ENCODE data around the gene PCSK6. TPM values are rescaled to one million over a fixed set of nuclear protein-coding genes. Genes with fewer than 3 reads are reported as not detected.
"Not testable (repeated sequence)": the region's sequence is repeated elsewhere in the genome, so short reads cannot be mapped to it uniquely, and the experiment has no call there.

PCSK6 gene
- total RNA-seq, 1 donor from 2014 or later = 31.8 TPM

DNA sequence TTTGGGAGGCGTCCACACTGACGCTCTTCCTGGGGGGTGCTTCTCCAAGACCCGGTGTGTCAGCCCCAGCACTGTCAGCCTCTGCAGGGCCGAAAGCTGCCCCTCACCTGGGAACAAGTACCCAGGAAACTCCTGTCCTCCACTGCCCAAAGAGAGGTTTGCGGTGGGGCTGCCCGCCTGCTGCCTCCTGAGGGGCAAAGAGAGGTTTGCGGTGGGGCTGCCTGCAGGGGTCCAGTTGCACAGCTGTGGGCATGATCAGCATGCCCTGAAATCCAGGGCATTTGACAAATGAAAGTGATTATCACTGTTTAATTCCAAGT is 179.4 kb downstream of the PCSK6 start:
- DNase-seq (ENCODE audit: low read depth in 2 of 2) = no peak

DNA sequence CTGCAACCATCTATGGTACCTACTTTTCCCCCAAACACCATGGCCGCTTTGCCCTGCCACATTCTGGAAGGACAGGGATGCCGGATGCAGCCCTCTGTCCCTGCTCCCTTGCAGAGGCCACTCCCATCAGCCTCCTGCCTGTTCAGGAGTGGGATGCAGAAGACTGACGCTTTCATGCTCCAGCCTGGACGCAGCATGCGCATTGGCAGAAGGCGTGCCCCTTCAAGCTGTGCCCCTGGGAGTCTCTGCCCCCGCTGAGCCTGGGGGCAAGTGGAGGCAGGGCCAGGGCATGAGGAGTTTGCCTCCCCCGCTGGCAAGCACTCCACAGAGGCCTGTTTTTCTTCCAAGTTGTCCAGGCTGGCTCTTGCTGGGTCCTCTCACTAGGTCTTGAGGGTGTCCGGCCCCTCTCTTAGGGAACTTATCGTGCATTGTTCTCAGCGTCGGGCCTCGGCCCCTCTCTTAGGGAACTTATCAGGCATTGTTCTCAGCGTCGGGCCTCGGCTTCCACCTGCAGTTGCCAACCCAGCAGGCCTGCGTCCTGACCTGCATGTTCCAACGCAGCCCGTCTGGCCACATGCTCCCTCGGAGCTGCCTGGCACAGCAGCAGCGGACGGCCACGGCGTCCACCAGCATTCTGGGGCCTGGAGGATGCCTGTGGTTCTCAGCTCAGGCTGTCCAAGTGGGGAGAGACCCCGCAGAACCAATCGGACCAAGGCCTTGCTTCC is 179.9 kb downstream of the PCSK6 start:
- no peak for DNase-seq (ENCODE audit: low read depth in 2 of 2)

DNA sequence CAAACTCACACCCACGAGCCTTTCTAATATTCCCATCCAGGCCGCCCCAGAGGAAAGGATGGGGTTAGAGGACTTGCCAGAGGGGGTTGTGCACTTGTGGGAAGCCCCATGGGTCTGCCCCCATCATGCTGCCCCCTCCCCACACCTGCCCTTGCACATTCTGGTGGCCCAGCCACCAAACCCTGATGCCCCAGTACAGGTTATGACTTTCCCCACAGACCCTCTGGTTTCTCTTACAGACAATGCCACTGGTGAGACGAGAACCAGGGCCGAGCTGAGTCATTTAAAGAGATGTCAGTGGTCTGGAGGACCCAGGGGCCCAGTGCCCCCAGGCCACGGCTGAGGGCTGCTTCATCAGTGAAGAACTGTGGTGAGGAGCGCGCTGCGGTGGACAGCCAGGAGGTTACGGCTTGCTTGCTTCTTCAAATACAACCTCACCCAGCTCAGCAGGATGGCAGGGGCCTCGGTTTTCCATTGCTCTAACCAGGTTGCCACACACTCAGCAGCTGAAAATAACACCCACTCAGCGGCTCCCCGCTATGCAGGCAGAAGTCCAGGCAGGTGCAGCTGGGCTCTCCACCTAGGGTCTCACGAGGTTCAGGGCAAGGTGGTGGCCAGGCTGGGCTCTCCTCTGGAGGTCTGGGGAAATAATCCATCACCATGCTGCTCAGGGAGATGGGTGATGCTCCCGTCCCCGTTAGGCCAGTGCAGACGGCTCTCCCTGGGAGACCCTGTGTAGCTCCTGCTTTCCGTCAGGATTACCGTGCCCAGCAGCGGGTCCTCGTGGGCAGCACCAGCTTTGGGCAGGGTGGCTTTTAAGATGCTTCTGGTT is 180.7 kb downstream of the PCSK6 start:
- DNase-seq (ENCODE audit: low read depth in 2 of 2) = no peak

DNA sequence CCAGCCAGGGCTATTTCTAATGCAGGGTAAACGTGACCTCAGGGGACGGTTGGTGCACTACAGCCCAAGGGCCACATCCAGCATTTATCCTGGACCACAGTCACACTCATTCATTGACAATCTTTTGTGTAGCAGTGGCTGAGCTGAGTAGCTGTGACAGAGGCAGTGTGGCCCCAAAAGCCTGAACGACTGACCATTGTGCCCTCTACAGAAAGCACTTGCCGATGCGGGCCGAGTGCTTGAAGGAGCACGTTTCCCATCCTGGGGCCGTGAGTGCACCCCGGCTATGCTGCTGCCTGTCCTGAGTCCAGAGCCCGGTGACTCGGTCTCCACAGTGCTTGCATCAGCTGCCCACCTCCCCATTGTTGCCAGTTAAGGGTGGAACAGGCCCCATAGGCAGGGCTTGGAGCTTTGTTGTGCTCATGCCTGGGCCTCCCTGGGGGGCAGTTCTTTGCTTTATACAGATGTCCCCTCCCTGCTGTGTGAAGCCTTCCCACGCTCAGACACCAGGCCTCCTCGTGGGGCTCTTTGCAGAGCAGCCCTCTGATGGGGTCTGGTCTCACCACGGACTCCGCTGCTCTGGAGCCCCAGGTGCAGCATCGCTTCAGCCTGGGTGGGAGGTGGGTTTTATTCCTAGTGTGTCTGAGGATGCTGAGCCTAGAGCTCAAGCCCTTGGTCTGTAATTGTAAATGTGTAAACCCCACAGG is 181.5 kb downstream of the PCSK6 start:
- DNase-seq (ENCODE audit: low read depth in 2 of 2) = no peak

DNA sequence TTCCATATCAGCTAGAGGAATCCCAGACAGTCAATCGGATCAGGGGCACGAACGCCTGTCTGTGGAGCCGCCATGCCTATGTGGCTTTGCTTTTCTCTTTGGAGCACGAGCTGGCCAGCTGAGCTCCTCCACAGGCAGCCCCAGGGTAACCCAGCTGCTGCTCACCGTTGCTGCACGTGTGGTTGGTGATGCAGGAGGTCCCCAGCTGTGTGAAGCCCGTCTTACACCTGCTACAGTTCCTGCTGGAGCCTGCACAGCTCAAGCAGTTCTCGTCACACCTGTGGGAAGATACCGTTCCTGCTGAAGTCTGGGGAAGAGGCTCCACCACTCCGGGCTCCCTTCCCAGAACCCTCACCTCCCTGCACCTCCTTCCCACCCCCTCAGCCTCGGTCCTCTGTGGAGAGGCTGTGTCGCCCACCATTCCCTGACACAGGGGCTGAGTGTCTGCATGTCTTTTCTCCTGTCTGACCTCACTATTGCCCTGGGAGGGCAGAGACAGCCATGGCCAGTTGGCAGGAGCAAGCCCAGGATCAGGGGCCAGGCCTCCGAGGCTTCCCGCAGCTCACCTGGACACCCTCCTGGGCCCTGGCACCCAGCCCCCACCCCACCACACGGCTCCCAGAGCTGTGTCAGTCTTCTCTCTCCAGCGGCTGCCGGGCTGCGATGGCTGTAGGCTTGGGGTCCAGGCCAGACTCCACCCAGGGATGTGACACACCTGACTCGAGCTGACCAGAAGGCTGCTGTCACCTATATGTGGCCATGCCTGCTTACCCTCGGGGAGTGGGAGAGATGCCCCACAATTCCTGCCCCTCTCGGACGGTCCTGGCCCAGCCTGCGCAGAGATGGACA is 182.2 kb downstream of the PCSK6 start:
- no peak for DNase-seq (ENCODE audit: low read depth in 2 of 2)

DNA sequence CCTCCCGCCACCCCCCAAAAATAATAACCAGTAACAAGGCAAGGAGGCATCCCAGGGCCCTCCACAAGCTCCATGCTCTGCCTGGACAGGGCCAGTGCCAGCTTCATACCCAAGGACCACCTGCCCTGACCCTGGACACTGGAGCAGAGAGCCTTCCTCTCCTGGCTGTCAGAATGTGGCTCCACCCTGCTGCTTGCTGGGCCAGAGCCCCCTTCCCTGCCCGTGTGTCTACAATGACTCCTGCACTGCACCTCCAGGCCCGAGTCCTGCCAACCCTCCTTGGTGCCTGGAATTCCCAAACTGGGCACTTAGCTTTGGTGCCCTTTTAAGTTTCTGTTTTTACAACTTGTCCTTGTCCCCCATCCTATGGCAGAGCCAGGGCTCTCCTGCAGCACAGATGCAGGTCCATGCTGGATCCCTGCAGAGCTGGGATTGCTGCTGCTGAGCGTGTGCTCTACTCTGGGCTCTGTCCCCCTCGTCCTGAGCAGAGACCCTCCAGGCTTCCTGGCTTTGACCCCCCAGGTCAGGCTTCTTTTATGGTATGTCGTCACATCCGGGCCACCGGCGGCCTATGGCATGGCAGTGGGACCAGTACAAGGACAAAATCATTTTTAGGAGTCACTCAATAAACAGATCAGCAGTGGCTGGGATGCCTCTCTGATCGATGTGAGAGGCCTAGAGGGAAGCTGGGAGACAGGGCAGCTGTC is 183.0 kb downstream of the PCSK6 start:
- no peak for DNase-seq (ENCODE audit: low read depth in 2 of 2)

DNA sequence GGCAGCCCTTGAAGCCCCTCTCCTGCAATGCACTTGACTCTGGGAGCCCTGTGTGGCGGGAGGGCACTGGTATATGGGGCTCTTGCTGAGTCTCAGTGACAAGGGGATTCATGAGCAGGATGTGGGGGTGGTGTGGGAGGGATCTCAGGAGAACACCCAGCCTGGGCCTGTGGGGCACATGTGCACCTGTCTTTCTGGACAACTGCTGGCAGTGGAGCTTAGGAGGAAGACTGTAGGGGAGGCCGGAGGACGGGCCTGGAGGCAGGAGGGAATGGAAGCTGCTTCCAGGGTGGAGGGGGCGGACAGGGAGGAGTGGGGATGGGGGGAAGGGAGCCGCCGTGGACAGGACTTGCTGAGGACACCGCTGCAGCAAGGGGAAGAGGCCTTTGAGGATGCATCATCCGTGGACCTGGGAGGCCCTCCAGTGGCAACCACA is 183.7 kb downstream of the PCSK6 start:
- no peak for DNase-seq (ENCODE audit: low read depth in 2 of 2)

DNA sequence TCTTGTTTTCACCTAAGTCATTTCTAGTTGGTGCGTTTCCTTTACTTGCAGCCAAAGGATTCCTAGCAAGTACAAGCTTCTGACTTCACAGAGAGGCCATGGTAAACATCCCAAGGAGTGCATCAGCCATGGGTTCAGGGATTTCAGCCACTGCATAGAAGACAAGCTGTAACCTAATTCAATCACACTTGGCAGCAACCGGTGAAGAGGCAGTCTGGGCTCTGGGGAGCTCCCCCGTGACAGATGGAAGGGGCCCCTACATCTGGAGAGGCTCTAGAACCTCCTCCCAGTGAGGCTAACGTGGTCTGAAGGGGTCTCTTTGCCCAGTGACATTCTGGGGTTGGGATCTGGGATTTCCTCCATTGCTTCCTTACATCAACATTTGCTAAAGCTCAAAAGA is 186.1 kb downstream of the PCSK6 start:
- DNase-seq (ENCODE audit: low read depth in 2 of 2) = no peak

DNA sequence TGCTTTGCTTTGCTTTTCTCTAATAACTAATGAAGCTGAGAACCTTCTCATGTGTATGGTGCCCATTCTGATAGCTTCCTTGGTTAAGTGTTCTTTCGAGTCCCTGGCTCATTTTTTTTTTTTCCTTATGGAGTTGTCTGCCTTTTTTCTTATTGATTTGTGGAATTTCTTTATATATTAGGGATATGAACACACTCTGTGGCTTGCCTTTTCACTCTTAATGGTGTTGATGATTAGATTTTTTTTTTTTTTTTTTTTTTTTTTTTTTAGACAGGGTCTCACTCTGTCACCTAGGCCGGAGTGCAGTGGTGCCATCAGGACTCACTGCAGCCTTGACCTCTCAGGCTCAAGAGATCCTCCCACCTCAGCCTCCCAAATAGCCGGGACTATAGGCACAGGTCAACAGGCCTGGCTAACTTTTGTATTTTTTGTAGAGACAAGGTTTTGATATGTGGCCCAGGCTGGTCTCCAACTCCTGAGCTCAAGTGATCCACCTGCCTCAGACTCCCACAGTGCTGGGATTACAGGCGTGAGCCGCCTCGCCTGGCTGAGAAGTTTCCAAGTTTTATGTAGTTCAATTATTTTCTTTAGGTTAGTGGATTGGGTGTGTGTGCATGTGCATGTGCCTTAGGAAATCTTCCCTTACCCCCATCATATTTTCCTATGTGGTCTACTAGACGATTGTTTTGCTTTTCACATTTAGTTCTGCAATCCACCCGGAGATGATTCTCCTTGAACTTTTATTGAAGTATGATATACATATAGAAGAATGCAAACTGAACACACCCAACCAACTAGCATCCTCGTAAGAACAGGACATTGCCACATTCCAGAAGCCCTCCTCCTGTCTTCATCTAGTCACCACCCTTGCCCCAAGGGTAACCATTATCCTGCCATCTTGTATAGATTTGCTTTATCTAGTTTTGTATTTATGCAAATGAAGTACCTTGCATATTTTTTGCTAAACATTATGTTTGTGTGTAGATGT is 192.8 kb downstream of the PCSK6 start:
- DNase-seq (ENCODE audit: low read depth in 2 of 2) = no peak

DNA sequence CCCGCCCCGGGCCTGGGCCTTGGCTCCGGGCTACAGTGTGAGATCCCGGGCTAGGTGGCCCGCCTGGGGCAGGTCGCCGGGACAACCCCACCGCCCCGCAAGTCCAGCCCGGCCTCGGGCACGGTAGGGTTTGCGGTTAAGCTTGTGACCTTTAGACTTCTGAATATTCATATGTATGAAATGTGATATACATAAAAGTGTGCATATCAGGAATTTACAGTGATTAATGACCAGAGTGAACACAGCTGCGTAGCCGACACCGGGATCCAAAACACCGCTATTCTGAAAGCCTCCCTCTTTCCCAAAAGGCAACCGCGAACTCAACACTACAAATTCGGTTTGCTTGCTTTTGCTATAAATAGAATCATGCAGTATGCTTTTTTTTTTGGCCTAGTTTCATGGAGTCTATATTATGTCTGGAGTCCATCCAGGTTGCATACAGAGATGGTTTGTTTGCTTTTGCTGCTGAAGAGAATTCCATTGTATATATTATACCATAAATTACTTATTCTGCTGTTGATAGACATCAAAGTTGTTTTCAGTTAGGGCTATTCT is 193.8 kb downstream of the PCSK6 start:
- DNase-seq (ENCODE audit: low read depth in 2 of 2) = peak in 1 of 2 donors; percentile 25

DNA sequence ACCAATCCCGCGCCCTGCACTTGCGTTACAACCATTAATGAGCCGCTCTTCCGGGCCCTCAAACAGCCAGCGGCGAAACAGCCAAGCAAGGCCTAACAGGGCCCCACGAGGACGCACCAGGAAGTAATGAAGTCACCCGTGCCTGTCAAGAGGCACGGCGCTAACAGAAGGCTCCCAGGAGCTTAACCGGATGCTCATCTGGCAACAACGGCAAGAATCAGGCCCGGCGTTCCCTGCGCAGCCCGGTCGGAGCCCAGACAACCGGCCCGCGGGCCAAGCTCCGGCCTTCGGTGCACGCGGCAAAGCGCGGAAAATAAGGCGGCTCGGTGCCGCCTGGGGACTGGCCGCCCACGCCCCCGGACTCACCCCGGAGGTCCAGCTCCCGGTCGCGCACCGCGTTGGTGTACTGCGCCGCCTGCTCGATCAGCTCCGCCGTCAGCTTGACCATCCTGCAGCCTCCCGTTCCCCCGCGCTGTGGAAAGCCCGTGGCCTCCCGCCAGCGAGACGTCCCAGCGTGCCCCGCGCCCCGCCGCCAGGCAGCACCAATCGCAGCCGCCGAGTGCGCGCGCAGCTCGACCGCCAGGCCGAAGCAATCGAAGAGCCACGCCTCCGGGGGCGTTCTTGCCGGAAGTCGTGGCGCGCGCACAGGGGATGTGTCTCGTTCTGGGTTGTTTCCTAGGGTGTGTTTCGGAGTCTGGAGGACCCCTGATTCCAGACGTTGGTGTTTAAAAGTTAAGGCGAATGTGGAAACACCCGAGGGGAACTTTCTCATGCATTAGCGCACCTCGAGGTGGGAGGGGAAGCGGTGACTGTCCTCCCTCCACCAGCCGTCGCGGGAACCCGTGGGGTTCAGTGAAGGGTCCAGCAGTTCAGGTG is 194.5 kb downstream of the PCSK6 start, which contains the start of gene SNRPA1:
TSS of gene SNRPA1 (minus strand) at position 518 of the 876 bp plus-strand sequence. CDS start at position 448, 70 bp downstream.
- peak; percentile 86 to 96 for DNase-seq (ENCODE audit: low read depth in 2 of 2)

DNA sequence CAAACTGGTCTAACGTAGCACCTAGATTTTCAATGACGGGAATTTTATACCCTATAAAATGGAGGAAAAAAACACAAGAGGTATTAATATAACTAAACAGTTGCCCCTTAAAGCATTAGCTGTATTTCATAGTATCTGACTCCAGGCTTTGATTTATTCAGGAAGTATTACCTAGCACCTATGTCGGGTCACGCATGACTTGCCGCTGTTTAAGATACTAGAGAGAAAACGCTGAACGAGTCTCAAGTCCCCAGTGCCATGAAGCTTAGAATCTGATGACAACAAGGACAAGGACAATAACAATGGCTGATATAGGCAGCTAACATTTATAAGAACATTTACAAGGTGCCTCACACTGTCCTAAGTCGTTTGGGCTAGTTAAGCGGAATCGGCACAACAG is 196.4 kb downstream of the PCSK6 start:
- no peak for DNase-seq (ENCODE audit: low read depth in 2 of 2)

DNA sequence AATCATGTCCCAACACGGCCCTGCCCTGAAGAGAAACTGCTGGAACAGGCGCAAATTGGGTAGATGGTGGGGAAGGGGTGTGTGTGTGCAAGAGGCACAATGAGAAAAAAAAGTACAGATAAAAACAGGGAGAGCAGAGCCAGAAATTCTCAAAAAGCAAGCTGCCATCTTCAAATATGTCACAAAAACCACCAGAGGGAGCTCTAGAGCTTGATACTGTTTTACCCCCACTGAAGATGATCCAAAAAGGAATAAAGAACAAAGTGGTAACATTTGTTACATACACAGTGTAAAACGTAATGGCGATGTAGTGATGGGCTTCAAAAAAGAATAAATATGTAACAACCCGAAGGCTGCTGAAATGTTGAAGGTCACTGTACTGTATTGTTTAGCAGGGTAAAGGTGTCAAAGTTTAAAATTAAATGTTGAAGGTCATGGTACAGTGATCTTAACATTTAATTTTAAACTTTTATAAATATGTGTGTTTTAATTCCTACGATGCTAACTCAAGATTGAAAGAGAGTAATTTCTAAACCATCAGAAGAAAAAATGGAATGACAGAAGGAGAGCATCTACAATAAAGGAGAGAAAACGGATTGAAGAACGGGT is 200.5 kb downstream of the PCSK6 start:
- DNase-seq (ENCODE audit: low read depth in 2 of 2) = peak; percentile 46 to 62

DNA sequence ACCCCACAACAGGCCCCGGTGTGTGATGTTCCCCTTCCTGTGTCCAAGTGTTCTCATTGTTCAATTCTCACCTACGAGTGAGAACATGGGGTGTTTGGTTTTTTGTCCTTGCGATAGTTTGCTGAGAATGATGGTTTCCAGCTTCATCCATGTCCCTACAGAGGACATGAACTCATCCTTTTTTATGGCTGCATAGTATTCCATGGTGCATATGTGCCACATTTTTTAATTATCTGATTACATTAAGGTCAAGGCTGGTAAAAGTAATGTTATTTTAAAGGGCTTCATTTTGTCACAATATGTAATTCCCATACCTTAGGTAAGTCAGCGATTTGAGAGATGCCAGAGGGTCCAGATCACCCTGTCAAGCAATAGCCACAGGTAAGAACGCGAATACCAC is 202.2 kb downstream of the PCSK6 start:
- DNase-seq (ENCODE audit: low read depth in 2 of 2) = not testable (repeated sequence)

DNA sequence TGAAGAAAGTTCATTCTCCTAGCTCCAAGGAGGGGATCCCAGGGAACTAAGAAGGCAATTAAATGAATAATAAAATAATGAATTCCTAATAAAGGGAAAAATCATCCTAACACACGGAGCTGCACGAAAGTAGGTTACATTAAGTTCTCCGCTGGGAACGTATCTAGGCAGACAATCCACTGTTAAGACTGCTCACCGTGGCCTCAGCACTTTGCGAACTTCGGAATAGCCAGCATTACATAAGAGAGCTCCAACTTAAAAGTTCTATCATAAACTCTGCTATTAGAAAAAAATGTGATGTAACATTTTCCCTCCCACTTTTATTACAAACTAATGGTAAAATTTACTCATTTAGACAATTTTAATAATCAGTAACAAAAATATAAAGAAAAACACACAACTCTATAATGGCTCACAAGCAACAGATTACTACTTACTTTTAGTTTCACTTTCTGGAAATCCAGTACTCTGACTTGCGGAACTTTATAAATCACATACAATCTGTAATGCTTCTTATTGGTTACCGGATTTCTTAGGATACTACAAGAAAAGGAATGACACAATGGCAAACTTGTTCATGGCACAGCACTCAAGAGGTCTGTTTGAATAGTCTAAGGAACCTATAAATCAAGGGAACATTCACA is 202.9 kb downstream of the PCSK6 start:
- no peak for DNase-seq (ENCODE audit: low read depth in 2 of 2)

DNA sequence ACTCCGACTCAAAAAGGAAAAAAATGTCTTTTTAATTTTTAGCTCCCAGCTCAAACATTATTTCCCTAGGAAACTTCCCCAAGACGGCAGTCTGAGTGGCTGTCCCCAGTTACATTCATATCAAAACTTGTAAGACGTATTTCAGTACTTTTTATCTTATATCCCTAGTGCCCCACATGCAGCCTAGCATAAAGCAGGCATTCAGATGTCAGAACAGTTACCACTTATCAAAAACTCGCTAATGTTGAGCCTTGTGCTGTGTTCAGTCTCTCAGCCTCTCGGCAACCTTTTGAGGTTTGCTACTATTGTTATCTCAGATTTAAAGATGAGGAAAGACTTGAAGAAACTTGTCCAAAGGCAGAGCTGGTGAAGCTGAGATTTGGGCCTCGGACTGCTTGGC is 205.6 kb downstream of the PCSK6 start:
- DNase-seq (ENCODE audit: low read depth in 2 of 2) = no peak

DNA sequence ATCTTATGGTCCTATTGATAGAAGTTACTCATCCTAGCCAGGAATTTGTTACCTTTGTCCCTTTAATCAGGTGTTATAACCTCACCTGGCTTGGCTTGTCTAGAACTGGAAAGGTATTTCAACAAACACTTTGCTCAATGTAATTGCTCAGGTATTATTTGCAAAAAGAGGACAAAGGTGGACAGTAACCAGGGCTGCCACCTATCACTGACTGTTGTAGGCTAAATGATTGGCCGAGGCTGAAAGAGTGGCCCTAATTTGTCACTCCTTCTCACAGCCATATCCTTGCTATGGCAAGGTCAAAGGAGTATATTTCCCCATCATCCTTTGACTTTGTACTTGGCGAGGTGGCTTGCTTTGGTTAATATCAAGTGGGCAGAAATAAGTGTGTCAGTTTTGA is 209.5 kb downstream of the PCSK6 start:
- DNase-seq (ENCODE audit: low read depth in 2 of 2) = no peak

Measured in dermis microvascular lymphatic vessel endothelial cell (primary cell).